ENCODE results near the gene SMYD3.
"Not testable (repeated sequence)": the region's sequence is repeated elsewhere in the genome, so short reads cannot be mapped to it uniquely, and the experiment has no call there.

SMYD3 gene

GRCh38 chr1:246058466-246058865 lies 448.6 kb downstream of the SMYD3 start:
- no peak for DNase-seq

- no peak for DNase-seq
Observed at GRCh38 chr1:246052603-246053002, 454.5 kb downstream of the SMYD3 start.

- DNase-seq: no peak
Observed at GRCh38 chr1:246051909-246052518, 455.1 kb downstream of the SMYD3 start.

GRCh38 chr1:246048693-246049092 lies 458.4 kb downstream of the SMYD3 start:
- DNase-seq: no peak

GRCh38 chr1:246043556-246043955 lies 463.5 kb downstream of the SMYD3 start:
- no peak for DNase-seq

GRCh38 chr1:246041360-246041759 lies 465.7 kb downstream of the SMYD3 start:
- DNase-seq: no peak

GRCh38 chr1:246040200-246040890 lies 466.7 kb downstream of the SMYD3 start:
- no peak for DNase-seq

GRCh38 chr1:246039584-246039983 lies 467.5 kb downstream of the SMYD3 start:
- DNase-seq: no peak

GRCh38 chr1:246037832-246038231 lies 469.2 kb downstream of the SMYD3 start:
- DNase-seq: no peak

GRCh38 chr1:246036175-246036574 lies 470.9 kb downstream of the SMYD3 start:
- DNase-seq: no peak

- no peak for DNase-seq
Observed at GRCh38 chr1:246035060-246035541, 472.0 kb downstream of the SMYD3 start.

GRCh38 chr1:246034630-246035029 lies 472.4 kb downstream of the SMYD3 start:
- DNase-seq: no peak

- no peak for DNase-seq
Observed at GRCh38 chr1:246032984-246033383, 474.1 kb downstream of the SMYD3 start.

- DNase-seq: no peak
Observed at GRCh38 chr1:246032031-246032551, 475.0 kb downstream of the SMYD3 start.

- no peak for DNase-seq
Observed at GRCh38 chr1:246029616-246030015, 477.5 kb downstream of the SMYD3 start.

GRCh38 chr1:246024118-246024517 lies 483.0 kb downstream of the SMYD3 start:
- DNase-seq: not testable (repeated sequence)

- no peak for DNase-seq
Observed at GRCh38 chr1:246020211-246020954, 486.7 kb downstream of the SMYD3 start.

- no peak for DNase-seq
Observed at GRCh38 chr1:246018146-246018545, 488.9 kb downstream of the SMYD3 start.

- DNase-seq: no peak
Observed at GRCh38 chr1:246012341-246012740, 494.7 kb downstream of the SMYD3 start.

- DNase-seq: no peak
Observed at GRCh38 chr1:246010386-246010785, 496.7 kb downstream of the SMYD3 start.

- no peak for DNase-seq
Observed at GRCh38 chr1:246008363-246008831, 498.7 kb downstream of the SMYD3 start.

GRCh38 chr1:246005067-246005466 lies 502.0 kb downstream of the SMYD3 start:
- DNase-seq: no peak

- no peak for DNase-seq
Observed at GRCh38 chr1:246004301-246004700, 502.8 kb downstream of the SMYD3 start.

GRCh38 chr1:246003442-246003730 lies 503.7 kb downstream of the SMYD3 start:
- no peak for DNase-seq

Data from activated CD8-positive, alpha-beta memory T cell treated with anti-CD3 and anti-CD28 coated beads for 24 hours (primary cell).